GM12873 (cell line): Measurements from ENCODE around the gene HS1BP3.
A peak's percentile ranks its signal among the peaks of the same experiment; 100 is the strongest.

Experiments
- TF ChIP-seq, protein P1 (sequence below): IDR thresholded peaks from 2 replicates; pipeline ENCODE4 v1.5.1; 2012; ENCODE audit warnings: low read depth, mild to moderate bottlenecking, moderate library complexity, low read length, control low read depth; ENCODE audit not compliant: insufficient read depth; ENCODE audit errors: missing control alignments

HS1BP3 gene

DNA sequence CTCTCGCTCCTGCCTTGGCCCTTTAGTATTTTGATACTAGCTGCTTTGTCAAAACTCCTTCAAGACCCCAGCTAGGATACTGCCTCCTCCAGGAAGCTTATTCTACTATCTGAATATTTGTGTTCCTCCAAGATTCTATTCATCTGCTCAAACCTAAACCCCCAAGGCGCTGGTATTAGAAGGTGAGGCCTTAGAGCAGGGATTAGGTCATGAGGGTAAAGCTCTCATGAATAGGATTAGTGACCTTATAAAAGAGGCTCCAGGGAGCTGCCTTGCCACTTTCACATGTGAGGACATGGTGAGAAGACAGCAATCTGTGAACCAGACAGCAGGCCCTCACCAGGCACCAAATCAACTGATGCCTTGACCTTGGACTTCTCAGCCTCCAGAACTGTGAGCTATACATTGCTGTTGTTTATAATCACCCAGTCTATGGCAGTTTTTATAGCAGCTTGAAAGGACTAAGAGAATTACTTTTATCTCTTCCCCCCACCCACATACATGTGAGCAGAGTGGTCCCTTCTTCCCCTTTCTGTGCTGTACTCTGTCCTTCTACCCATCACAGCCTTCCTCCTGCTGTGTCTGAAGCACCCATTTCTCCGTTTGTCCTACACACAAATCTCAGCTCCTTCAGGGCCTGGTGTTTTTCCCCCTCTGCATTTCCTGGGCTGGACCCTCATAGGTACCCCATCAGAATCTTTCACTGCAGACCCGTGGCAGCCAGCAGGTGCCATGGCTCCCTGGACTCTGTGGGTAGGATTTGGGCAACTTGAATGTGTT, 54.5 kb downstream of the HS1BP3 start:
- TF ChIP-seq, protein P1, sequence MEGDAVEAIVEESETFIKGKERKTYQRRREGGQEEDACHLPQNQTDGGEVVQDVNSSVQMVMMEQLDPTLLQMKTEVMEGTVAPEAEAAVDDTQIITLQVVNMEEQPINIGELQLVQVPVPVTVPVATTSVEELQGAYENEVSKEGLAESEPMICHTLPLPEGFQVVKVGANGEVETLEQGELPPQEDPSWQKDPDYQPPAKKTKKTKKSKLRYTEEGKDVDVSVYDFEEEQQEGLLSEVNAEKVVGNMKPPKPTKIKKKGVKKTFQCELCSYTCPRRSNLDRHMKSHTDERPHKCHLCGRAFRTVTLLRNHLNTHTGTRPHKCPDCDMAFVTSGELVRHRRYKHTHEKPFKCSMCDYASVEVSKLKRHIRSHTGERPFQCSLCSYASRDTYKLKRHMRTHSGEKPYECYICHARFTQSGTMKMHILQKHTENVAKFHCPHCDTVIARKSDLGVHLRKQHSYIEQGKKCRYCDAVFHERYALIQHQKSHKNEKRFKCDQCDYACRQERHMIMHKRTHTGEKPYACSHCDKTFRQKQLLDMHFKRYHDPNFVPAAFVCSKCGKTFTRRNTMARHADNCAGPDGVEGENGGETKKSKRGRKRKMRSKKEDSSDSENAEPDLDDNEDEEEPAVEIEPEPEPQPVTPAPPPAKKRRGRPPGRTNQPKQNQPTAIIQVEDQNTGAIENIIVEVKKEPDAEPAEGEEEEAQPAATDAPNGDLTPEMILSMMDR: no peak

DNA sequence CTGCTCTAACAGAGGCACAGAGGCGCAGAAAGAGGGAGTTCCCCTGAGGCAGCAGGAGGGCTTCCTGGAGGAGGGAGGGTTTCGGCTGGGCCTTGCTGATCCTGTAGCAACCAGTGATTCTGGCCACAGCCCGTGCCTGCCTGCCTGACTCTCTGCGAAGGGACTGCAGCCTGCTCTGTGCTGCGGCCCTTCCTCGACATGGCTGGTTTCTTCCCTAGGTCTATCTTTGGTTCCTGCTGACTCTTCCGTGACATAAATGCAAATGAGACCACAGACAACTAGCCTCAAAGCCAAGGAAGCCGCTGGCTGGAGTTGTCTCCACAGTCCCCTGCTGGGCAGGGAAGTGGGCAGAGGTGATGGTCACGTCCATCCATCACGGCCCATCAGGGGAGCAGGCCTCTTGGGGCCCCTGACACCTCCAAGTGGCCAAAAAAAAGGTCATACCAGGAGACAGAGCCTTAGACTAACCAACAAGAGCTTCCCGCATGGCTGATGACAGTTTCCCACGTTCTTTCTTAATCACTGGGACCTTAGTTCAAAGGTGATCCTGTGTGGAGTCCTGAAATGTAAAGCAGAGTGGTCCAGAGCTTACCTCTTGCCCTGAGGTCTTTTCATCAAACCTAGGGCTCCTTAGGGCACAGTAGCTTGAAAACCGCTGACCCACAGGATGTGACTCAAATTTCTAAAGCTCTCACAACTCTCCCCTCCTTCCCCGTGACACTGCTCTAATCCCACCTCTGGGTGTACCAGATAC, 55.3 kb downstream of the HS1BP3 start:
- TF ChIP-seq, protein P1: peak; percentile 13

DNA sequence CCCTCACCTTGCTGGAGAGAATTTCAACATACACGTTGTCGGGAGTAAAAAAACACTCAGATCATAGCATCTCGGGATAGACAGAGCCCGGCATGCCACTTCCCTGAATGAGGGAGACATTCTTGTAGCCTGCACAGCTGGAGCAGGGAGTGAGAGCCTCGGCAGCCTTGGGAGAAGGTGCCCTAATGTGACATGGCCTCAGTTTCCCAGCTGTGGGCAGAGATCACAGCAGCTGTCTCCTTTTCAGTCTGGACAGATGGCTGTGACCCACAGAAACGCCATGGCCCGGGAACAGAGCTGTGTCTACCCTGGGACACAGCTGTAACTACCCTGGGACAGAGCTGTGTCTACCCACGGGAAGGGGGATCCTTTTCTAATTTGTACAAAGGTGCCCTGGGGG, 55.9 kb downstream of the HS1BP3 start:
- TF ChIP-seq, protein P1: no peak

DNA sequence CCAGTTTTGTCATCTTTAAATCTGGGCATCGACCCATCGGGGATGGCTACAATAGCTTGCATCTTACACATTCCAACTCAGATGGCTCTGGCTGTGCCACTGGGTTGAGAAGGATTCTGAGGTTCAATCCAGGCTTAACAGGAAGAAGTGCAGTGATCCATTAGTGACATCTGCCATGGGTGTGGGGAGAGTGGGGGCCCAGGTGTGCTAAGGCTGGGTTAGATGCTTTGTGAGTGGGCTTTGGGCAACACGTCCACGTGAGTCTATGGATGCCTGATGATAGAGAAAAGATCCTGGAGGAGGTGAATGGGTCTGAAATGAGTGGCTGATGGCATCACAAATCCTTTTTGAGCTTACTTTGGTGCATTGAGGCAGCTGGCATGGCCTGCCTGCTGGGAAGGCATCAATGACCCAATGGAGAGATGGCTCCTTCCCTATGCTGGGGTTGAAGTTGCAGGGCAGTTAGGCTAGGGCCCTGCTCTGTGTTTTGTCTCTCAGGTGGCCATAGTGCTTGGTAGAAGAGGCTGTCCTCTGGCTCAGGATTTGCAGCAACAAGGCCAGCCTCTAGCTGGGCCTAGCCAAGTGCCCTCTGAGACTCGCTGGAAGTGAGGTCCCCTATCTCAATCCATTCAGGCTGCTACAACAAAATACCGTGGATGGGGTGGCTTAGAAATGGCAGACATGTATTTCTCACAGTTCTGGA, 56.7 kb downstream of the HS1BP3 start:
- TF ChIP-seq, protein P1: no peak

DNA sequence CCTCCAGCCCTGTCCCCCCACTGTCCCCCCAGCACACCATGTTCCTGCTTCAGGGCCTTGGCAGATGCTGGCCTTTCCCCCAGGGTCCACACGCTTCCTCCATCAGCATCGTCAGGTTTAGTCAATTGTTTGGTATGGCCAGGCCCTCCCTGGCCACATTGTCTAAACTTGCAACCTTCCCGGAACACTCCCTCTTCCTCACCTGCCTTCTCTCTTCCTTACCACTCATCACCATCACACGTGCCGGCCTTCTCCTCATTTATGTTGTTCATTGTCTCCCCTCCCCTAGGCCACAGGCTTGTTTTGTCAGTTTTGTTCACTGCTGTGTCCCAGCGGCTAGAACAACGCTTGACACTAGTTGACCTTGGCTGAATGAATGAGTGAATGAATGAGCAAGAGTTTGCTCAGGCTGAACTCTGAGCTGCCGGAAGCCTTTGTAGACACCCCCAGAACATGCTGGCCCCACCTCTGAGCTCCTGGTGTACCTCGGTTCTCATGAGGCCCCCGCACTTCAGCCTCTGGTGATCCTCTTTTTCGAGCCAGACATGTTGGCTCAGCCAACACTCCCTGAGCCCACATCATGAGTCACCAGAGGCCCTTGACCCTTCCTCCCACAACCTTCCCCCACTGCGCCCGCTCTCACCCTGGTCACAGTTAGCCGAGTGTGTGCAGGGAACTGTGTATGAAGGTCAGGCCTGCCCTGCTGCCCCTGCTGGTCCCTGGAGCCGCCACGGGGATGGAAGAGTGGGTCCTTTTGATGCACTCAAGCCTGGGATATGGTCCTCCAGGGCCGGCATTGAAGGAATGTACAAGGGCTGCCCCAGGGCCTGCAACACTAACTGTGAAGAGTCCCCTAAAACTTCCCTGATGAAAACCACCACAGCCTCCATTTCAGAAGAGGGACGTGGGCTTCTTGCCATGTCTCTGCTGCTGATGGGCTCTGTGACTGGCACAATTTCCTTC, 57.5 kb downstream of the HS1BP3 start:
- TF ChIP-seq, protein P1: no peak

DNA sequence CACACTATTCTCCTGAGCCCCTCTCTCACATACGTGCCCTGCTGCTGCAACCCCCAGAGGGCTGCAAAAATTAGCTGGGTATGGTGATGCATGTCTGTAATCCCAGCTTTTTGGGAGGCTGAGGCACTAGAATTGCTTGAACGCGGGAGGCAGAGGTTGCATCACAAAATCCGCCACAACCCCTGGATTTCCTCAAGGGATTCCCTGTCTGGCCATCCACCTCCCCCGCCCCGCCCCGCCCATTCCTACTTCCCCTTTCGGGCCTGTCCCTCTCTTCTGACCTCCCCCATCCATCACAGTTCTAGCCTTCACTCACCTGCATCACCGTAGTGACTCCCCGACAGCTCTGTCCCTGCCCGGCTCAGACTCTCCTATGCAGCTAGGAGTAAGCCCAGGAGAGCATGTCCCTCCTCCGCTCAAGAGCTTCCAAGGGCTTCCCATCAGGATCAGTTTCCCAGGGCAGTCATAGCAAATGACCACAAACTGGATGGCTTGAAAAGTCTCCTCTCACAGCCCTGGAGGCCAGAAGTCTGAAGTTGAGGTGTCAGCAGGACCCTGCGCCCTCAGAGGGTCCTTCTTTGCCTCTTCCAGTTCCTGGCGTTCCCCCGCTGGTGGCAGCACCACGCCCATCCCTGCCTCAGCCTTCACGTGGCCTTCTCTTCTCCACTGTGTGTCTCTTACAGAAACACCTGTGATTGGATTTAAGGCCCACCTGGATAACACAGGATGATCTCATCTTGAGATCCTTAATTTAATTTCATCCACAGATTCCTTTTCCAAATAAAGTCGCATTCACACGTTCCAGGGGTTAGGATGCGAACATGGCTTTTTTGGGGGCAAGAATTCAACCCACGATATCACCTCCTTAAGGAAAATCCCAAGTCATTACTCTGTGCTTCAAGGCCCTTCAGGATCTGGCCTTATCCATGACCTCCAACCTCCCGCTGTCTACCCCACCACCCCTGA, 58.5 kb downstream of the HS1BP3 start:
- TF ChIP-seq, protein P1: no peak
